IPS-18c (cell line): ENCODE measurements around the gene TRIP13.
"Not testable (repeated sequence)": the region's sequence is repeated elsewhere in the genome, so short reads cannot be mapped to it uniquely, and the experiment has no call there.

Experiments
- H3K4me3 ChIP-seq: 2 replicates; pipeline ENCODE4 v1.7.0; 2013; ENCODE audit warnings: low read depth, mild to moderate bottlenecking, low read length, moderate library complexity; ENCODE audit not compliant: insufficient read depth
- H3K9me3 ChIP-seq: one replicate; pipeline ENCODE4 v1.6.1; 2013; ENCODE audit warnings: mild to moderate bottlenecking, low read length, moderate library complexity; ENCODE audit not compliant: control insufficient read depth, insufficient read depth

The TRIP13 gene

GRCh38 chr5:919356-920000 is 26.8 kb downstream of the TRIP13 start:
- no peaks in the 10 kb centered on the region for H3K9me3 ChIP-seq

GRCh38 chr5:920321-920720 is 27.6 kb downstream of the TRIP13 start:
- H3K4me3 ChIP-seq = no peak overlapping the region
- H3K9me3 ChIP-seq = no peaks in the 10 kb centered on the region

More at GRCh38 chr5:919356-920000, 26.8 kb downstream of the TRIP13 start:
- H3K4me3 ChIP-seq = no peak overlapping the region

GRCh38 chr5:921456-922435 is 29.1 kb downstream of the TRIP13 start:
- Histone ChIP-seq H3K4me3 (no peak overlapping the region), H3K9me3 (no peaks in the 10 kb centered on the region)

- Histone ChIP-seq H3K4me3 (no peak overlapping the region), H3K9me3 (no peaks in the 10 kb centered on the region)
Observed at GRCh38 chr5:922436-923280, 30.0 kb downstream of the TRIP13 start.

- H3K9me3 ChIP-seq = no peaks in the 10 kb centered on the region
- no peak overlapping the region for H3K4me3 ChIP-seq
Observed at GRCh38 chr5:923281-923873, 30.7 kb downstream of the TRIP13 start.

GRCh38 chr5:926417-927171 is 33.9 kb downstream of the TRIP13 start:
- peak overlapping the region; percentile 52 for H3K4me3 ChIP-seq
- H3K9me3 ChIP-seq = no peaks in the 10 kb centered on the region

- Histone ChIP-seq H3K9me3 (no peaks in the 10 kb centered on the region), H3K4me3 (no peak overlapping the region)
Observed at GRCh38 chr5:927172-928015, 34.7 kb downstream of the TRIP13 start.

- H3K4me3 ChIP-seq = not testable (repeated sequence)
Observed at GRCh38 chr5:929182-929581, 36.5 kb downstream of the TRIP13 start.

GRCh38 chr5:929596-929995 is 36.9 kb downstream of the TRIP13 start:
- Histone ChIP-seq H3K9me3 (no peaks in the 10 kb centered on the region), H3K4me3 (no peak overlapping the region)

More at GRCh38 chr5:929182-929581, 36.5 kb downstream of the TRIP13 start:
- not testable (repeated sequence) for H3K9me3 ChIP-seq

- Histone ChIP-seq H3K4me3 (no peak overlapping the region), H3K9me3 (no peaks in the 10 kb centered on the region)
Observed at GRCh38 chr5:930866-931265, 38.2 kb downstream of the TRIP13 start.

GRCh38 chr5:931570-932145 is 39.0 kb downstream of the TRIP13 start:
- Histone ChIP-seq H3K9me3 (no peaks in the 10 kb centered on the region), H3K4me3 (no peak overlapping the region)

GRCh38 chr5:932151-932627 is 39.5 kb downstream of the TRIP13 start:
- no peaks in the 10 kb centered on the region for H3K9me3 ChIP-seq

GRCh38 chr5:932628-933250 is 40.1 kb downstream of the TRIP13 start:
- H3K9me3 ChIP-seq = no peaks in the 10 kb centered on the region

More at GRCh38 chr5:932151-932627, 39.5 kb downstream of the TRIP13 start:
- H3K4me3 ChIP-seq = no peak overlapping the region

GRCh38 chr5:933251-933861 is 40.7 kb downstream of the TRIP13 start:
- Histone ChIP-seq H3K4me3 (no peak overlapping the region), H3K9me3 (no peaks in the 10 kb centered on the region)

More at GRCh38 chr5:932628-933250, 40.1 kb downstream of the TRIP13 start:
- no peak overlapping the region for H3K4me3 ChIP-seq
